Endothelial cell of hepatic sinusoid (primary cell): ENCODE data around the gene SLCO3A1.

Source experiments
- in situ Hi-C: cut with HindIII; loops from 2 replicates; pipeline ENCODE4 v1.10.0; 2017; ENCODE audit warnings: low sequenced_read_pairs

SLCO3A1 gene

DNA sequence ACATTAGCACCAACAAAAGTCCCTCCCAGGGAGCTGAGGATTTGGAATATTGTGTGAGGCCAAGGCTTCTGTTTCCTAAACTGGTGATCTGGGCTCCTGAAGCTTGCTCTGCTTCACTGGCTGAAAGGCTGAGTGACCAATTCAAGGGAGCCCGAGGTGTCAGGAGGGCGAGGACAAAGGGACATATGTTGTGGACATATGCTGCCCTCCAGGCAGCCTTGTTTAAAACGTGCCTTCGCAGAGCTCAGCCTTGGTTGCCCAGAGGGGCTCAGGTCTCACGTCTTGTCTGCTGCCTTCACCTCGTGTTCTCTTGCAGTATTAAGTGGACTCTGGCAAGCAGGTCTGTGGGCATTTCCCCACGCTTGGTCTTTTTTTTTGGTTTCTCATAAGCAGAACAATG, 7.0 kb downstream of the SLCO3A1 start:
- in situ Hi-C loops: no loop called here

DNA sequence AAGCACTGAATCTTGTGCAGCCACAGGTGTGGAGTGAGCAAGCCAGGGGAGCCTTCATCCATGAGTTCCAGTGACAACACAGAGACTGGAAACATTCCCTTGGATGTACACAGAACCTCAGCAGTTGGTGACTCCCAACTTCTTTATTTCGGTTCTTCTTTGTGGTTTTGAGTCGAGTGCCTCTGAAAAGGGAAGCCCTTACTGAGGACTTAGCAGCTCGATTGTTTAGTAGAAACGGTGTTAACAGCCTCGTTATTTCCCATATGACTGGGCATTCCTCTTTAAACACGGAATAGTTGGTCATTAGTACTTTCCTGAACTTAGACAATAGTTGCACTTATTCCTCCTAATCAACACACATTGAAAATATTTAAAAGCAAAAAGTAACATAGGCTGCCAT, 7.7 kb downstream of the SLCO3A1 start:
- in situ Hi-C loops: no loop called here

DNA sequence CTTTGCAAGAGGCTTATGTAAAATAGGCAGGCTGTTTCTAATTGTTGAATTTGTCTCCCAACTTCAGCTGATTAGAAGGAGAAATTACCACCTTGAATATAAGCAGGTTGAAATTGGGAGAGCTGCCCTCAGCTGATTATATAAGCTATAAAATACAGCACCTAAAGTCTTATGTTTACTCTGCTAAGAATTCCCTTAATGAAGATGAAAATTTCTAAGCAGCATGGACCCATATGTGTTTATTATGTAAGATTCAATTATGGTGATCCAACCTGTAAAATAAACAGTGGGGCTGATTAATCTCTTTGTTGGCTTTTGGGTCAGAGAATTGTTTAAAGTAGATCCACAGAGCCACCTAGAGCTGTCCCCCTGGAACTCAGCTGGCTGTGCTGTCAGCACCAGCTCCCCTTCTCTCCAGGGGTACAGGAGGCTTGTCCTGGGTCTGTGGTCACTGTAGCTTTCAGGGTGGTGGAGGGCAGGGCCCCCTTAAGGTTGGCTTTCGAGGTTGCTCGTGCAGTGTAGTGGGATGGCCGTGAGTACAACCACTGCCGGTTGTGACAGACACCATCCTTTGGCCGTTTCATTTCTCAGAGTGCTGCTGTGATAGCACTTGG, 9.5 kb downstream of the SLCO3A1 start:
- in situ Hi-C loops: no loop called here

DNA sequence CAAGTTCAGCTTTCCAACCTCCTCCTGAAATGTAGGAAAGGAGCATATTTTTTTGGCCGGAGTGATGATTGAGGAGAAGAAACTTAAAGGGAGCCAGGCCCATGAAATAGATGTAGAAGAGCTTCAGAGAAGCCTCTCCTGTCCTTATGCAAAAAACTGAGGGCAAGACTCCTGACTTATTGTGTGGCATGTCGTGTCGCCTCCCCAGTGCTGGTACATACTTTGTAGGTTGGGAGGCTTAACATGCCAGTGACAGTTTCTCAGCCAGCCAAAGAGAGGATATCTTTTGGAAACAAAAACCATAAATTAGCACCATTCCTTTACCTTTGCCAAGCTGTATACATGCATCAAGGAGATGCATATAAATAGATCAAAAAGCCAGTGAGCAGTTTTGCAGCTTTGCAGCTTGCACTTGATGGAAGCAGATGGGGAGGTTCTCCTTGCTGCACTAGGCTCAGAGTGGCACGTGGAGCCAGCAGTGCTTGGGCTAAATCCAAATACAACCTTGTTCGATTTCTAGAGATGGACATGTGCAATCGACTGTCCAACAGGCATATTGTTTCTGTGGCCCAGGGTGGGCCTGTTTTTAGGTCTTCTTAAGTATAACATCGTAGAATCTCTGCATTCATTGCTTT, 10.2 kb downstream of the SLCO3A1 start:
- in situ Hi-C loops: no loop called here

DNA sequence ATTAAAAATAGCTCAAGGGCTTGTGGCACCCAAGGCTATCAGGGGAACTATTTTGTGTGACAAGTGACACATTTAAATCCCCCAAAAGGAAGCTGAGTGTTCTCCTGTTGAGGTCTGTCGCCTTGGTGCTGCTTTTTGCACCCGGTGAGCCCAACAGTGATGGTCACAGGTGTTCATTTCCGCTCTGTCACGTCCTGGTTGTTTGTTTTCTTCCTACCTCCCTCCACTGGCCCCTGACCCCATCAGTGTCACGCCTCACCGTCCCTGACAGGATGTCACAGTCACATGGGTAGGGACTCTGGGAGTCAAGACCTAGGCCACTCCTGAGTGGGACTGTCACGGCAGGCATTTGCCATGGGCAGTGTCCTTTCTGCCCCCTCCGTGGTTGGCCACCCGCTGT, 11.2 kb downstream of the SLCO3A1 start:
- in situ Hi-C loops: no loop called here

DNA sequence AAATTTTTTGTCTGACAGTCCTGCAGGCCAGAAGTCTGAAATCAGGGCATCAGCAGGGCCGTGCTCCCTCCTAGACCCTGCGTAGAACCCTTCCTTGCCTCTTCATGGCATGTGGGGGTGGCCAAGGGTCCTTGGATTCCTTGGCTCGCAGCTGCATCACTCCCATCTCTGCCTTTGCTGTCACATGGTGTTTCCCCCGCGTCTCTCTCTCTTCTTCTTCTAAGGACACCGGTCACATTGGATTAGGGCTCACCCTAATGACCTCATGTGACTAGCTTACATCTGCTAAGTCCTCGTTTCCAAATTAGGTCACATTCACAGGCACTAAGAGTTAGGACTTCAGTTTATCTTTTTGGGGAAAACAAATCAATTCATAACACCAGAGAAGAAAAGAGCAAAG, 12.0 kb downstream of the SLCO3A1 start:
- in situ Hi-C loops: no loop called here

DNA sequence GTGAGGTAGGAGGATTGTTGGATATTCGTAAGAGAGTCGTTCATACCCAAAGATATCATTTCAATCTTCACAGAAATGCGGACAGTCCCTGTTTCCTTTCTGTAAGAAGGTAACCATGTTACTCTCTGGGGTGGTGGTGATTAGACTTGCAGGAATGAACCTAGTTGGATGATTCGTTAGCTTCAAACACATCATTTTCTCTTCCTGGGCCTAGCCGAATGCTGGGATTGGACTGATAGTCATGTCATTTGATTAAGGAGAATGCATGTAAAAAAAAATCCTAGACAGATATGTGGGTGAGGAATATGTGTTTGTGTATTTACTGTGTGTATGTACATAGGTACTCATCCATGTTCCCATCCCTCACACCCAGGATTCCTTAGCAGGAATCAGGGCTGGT, 12.4 kb downstream of the SLCO3A1 start:
- in situ Hi-C loops: no loop called here

DNA sequence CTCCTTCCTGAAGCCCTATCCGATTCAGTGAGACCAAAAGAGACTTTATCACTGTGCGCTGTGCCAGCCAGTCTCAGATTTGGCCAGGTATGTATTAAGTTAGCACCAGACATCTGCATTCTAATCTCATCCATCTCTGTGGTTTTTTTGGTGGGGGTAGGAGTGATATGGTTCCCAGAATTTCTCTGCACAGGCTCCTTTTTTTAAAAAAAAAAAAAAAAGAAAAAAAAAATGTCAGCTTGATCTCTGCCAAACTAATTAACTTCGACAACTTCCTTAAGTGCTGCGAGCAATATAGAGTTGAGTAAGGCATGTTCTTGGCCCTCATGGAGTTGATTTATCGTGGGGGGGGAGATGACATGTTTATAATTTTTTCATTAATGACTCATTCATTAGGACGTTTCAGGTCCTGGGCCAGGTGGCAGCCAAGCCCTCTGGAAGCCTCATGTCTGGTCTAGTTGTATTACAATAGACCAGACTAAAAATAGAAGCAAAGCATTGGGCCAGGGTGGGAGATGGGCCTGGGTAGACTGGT, 12.9 kb downstream of the SLCO3A1 start:
- in situ Hi-C loops: no loop called here

DNA sequence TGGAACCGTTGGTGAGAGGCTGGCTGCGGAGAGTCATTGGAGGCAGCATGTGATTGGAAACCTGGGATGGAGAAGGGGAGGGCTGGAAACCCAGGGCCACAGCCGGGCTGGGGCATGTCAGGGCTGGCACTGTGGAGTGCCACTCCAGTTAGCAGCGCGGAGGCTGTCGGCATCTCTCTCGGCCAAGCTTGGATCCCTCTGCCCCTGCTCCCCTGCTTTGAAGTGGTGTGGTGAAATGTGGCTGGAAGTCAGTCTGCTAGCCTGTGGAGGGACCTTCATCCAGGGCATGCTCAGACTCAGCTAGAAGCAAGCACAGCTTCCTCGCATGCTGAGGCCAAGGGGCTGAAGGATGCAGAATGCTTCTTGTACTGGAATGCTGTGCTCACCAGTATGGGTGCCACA, 13.5 kb downstream of the SLCO3A1 start:
- in situ Hi-C loops: no loop called here

DNA sequence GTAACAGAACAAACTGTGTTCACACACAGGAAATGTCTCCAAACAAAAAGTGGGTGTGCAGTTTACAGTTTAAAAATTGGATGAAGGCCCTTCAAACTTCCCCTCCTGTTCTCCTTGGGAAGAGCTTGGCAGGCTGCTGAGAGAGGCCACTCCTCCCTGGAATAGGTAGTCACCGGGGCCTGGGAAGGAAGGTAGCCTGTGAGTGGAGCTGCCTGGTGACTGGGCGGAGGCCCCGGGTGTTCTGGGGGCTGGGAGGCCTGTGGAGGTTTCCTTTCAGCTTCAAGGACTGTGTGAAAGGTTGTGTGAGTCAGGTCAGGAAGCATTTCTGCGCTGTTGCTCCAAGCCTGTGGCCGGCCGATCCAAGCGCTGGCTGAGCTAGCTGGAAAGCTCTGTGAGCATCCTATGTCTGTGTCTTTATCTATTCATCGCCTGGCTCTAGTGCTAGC, 14.1 kb downstream of the SLCO3A1 start:
- in situ Hi-C loops: no loop called here

DNA sequence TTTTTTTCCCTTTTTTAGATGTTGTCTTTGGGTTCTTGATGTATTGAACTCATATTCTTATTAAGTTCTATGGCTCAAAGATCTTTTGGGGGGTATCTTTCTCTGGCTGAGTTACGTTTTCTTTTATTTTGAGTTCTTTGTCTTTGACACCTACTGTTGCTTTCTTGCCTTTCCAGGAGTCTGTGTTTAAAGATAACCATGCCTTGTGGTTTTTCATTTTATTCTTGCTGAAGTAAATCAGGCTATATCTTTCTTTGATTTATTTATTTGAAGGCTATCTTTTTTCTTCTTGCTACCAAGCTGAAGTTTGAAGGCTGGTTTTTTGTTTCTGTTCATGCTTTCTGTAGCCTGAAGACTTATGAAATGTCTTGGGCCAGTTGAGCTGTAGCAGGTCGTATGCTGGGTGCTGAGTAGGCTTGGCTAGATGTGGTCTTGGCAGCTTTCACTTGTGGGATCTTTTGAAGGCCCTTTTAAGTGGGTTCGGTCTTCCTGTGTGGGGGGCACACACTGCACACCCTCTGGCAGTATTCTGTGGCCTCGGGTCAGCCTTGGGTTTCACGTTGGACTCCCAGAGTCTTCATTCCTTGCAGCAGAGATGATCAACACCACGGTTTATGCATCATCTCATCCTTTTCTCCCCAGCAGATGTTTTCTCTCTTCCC, 17.5 kb downstream of the SLCO3A1 start:
- in situ Hi-C loops: no loop called here

DNA sequence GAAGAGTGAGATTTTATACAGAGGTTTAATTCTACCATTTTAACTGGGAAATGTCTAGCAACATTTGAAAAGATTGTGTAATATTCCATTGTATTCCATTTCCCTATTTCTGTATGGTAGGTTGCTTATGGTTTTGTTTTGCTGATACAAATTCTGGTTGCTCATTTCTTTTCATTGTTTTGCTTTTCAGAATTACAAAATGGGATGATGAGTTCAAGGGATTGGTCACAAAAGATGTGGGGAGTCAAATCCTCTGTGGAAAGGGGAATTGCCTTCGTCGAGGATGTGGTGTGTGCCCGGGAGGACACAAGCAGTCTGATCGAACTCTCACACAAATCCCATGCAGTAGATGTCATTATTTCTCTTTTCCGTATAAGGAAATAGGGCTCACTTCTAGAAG, 18.3 kb downstream of the SLCO3A1 start:
- in situ Hi-C loops: no loop called here

DNA sequence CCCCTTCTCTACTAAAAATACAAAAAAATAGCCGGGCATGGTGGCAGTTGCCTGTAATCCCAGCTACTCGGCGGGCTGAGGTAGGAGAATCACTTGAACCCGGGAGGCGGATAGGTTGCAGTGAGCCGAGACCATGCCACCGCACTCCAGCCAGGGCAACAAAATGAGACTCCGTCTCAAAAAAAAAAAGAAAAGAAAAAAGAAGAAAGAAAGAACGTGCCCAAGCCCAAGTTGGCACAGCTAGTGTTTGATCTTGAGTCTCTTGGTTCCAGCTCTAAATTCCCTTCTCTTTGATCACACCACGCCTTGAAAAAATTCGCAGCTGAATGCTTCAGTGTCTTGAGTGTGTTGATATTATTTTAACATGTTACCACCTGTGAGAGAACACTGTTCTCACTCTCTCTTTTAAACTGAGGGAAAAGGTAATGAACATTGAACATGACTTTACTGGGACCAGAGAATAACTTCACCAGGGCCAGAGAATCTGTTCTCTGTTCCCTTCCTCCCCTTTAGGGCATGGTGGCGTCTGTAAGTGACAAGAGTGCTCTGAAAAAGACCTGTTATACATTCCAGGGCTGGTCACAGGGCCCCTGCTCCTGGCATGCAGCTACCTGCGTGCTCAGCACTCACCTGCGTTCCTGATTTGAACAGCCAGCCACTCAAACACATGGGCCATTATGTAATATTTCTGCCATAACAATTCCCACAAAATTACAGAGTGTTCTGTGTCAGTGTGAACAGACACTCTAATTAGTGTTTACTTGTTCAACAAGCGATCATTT, 19.0 kb downstream of the SLCO3A1 start:
- in situ Hi-C loops: no loop called here

DNA sequence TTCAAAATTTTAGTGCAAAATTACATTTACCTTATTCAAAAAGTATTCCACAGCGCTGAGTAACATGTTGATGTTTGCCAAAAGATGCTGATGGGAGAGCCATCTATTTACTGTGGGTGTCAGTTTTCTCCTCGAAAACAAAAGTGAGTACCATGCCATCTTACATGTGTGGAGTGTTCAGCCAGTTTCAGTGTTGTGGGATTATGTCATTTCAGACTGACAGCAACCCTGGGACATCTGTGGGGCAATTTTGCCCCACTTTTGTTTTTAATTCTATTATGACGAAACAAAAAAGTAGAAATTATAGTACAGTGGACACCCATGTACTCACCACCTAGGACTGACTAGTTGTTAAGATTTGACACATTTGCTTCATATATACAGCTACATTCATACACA, 19.6 kb downstream of the SLCO3A1 start:
- in situ Hi-C loops: no loop called here

DNA sequence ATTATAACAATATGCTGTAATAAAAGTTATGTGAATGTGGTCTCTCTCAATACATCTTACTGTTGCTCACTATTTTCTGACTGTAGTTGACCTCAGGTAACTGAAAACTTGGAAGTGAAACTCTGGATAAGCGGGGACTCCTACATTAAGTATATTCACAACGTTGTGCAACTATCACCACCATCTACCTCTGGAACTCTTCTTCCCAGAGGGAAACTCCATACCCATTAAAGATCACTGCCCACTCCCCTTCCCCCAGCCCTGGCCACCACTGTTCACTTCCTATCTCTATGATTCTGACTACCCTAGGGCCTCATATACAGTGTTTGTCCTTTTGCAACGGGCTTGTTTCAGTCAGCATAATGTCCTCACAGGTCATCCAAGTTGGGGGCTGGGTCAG, 20.7 kb downstream of the SLCO3A1 start:
- in situ Hi-C loops: no loop called here

DNA sequence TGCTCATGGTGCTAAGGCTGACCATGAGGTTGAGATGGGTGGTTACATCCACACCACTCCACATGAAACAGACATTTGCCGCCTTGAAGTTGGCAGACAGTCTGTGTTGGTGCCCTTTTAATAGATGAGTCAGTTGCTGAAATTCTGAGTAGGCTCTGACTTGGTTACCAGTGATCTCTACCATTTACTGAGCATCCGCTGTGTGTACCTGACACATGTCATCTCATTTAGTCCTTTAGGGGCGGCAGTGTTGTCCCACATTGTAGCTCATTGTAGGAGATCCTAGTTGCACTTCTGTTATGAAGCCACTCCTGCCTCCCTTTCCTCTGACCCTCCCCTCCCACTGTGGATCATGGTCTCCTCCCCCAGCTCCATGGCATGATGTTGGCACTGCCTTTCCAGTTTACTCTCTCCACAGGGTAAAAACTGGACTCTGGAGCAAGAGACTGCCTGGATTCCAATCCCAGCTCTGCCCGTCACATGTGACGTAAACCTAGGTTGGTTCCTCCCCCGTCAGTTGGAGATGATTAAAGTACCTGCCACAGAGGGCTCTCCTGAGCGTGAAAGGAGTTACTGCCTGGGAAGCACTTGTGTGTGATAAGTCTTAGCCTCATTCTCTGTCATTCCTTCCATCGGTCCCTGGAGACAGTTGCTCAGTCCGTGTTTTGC, 21.6 kb downstream of the SLCO3A1 start:
- in situ Hi-C loops: no loop called here

DNA sequence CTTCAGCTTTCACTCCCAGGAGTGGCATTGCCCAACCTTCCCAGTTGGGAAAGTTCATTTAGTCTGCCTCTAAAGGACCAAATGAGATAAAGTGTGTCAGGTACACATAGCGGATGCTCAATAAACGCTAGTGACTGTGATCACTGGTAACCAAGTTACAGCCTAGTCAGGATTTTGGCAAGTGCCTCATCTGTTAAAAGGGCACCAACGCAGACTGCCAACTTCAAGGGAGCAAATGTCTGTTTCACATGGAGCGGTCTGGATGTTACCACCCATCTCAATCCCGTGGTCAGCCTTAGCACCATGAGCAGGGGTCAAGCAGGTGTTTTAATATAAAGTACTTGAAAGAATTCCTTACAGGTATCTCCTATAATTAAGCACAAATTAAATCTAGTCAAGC, 22.7 kb downstream of the SLCO3A1 start:
- in situ Hi-C loops: no loop called here

DNA sequence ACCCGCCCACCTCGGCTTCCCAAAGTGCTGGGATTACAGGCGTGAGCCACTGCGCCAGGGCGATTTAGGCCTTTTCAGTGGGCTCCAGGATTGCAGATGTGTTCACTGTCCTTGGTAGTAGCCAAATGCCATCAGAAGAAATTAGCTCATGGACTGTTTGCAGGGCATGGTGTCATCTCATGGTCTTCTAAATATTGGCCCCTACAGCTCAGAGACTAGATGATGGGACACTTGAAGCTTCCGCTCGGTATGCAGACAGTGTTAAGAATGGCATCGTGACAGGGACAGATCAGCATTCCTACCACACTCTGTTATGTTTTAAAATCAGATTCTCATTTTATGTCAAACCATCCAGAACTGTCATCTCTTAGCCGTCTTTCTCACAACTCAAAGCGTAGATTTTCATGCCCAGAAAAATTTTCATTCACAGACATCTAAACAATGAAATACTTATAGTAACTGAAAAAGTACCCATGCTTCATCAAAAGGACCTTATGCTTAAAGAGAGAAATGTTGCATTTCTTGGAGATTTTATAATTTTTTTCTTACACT, 24.9 kb downstream of the SLCO3A1 start:
- in situ Hi-C loops: no loop called here

DNA sequence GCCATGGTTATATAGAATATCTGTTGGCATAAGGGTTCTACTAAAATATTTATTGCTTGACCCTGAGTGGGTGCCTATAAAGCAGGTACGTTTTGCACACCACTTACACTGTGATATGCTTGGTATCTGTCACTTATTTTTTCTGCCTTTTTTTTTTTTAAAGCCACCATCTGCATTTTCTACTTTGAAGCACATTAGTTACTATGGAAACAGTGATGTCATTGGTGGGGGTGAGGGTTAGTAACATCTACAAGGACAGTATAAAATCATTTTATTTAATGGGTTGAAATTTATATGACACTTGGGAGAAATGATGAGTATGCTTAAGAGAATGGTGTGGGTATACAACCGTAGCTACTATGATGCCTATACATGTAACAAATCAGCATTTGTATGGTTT, 25.6 kb downstream of the SLCO3A1 start:
- in situ Hi-C loops: no loop called here

DNA sequence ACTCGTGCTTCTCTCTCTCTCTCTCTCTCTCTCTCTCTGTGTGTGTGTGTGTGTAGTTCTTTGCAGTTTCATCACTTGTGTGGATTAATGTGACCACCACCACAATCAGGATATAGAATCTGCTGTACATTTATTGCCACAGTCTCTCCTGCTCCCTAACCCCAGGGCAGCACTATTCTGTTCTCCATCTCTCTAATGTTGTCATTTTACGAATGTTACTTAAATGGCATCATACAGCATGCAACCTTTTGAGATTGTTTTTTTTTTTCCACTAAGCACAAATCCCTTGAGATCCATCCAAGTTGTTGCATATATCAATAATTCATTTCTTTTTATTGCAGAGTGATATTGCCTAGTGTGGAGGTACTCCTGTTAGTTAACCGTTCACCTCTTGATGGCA, 26.9 kb downstream of the SLCO3A1 start:
- in situ Hi-C loops: no loop called here
